ENCODE data around the gene NEURL1B.
A peak's percentile ranks its signal among the peaks of the same experiment; 100 is the strongest.

Gene NEURL1B

DNA sequence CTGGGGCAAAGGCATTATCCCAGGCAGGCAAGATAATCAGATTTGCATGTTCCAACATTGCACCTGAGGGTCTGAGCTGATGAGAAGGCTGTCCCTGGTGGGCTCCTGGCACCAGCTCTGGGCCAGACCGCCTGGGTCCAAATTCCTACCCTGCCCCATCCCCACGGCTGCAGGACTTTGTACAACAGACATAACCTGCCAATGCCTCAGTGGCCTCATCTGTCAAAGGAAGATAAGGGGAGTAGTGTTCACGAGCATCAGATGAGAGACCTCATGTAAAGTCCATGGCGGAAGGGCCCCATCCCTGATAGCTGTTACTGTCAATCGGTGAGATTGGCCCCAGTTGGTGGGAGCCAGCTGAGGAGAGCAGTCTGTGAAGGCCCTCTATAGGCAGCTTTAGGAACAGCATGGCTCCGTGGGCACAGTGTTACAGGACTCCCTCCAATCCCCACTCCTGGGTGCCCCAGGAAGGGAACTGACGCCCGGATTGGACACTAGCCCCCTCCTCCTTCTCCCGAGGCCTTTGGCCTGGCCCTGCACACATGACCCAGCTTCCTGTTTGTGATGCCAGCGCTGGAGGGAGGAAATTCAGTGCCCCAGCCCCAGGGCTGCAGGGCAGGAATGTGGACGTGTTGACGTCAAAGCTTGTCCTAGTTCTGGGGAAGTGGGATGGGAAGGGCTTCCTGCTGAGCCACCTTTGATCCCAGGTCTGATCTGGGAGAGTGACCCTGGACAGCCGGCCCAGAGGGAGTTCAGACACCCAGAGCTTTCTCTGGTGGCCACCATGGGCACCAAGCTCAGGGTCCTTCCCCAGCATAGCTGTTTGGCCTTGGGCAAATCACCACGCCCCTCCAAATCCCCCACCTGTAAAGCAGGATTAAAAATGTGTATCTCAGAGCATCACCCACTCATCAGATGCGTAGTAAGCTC is 73.7 kb downstream of the NEURL1B start:
- DNase-seq (ENCODE audit: low read depth), result peak; percentile 51

DNA sequence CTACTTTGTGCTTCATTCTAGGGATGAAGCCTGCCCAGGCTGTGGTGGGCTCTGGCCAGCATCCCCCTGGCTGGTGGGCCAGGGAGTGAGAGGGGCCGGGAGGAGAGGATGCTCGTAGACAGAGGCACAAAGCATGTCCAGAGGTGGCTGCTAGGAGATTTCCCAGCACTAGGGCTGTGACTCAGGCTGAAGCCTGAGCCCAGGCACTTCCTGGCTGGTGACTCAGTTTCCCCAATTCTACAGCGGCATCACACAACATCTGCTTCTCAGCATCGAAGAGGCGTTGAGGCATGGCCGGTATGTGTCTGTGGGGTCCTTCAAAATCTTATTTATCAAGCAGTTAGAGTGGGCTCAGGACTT is 74.3 kb downstream of the NEURL1B start:
- no peak for DNase-seq (ENCODE audit: low read depth)

DNA sequence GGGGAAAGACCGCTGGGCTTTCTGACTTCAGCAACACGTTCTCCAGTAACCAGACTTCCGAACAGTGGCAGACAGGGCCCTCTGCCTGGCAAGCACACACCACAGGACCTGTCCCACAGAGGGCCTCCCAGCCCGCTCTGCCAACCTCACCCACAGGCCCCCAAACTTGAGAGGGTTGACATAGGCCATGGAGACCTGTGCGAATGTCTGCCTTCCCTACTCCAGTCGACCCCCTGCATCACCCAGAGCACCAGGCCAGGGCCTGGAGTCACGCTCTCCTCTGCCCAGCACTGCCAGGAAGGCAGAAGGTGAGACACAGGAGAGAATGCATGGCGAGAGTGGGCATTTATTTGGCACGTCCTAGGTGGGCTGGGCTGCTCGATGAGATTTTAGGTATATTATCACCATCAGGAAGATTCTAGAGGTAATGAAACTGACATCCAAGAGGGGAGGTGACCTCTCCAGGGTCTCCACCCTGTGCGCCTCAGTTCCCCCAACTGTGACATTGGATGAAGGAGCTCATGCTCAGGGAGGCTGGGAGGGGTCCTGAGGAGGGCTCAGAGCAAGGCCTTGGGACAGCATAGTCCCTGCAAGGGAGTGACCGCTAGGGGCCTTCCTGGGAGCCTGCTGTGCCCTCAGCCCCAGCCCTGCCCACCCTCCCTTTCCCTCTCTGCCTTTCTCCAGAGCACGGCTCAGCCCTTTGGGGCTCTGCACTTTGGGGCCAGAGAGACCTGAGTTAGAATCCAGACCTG is 75.0 kb downstream of the NEURL1B start:
- no peak for DNase-seq (ENCODE audit: low read depth)

DNA sequence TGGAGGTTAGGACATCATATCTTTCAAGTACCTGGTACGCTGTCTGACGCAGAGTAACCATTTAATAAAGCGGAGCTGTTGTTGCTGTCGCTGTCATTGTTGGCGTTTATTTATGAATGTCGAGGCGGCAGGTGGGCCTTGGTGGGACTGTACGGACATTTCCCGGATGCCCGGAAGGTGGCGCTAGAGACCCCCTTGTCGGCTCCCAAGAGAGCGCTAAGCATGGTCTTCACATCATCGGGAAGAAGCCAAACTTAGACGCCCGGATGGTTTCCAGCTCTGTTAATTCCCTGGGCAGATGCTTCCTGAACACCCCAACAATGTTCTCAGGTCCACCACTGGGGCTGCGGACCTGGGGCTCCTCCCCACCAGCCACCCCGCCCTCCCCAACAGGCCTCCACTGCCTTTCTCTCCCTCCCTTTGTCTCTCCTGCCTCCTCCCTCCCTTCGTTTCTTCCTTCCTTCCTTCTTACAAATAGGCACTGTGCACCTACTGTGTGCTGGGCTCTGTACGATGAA is 75.8 kb downstream of the NEURL1B start:
- peak; percentile 75 for DNase-seq (ENCODE audit: low read depth)

DNA sequence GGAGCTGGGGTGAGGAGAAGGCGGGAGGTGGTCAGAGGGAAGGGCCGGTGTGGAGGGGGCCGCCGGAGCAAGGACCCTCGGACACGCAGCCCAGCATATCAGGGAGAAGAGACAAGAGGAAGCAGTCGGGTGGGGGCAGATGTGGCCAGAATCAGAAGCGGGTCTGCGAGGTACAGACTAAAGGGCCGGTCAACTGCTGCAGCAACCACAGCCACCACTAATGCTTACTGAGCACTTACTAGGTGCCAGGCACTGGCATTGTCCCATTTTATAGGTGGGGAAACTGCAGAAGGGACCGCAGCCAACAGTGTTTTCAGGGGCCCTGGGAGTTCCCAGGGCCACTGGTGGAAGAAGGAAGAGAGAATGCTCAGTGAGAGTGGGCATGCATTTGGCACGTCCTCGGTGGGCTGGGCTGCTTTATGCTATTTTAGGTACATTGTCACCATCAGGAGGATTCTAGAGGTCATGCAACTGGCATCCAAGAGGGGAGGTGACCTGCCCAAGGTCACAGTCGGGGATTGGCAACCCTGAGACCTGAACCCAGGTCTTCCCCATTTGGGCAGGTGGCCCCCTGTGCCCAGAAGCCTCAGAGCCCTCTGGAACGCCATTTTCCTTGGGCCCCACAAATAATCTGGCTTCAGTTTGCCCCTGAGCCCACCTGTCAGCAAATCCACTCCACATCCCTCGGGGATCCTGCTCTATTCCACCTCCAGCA is 76.6 kb downstream of the NEURL1B start:
- no peak for DNase-seq (ENCODE audit: low read depth)

DNA sequence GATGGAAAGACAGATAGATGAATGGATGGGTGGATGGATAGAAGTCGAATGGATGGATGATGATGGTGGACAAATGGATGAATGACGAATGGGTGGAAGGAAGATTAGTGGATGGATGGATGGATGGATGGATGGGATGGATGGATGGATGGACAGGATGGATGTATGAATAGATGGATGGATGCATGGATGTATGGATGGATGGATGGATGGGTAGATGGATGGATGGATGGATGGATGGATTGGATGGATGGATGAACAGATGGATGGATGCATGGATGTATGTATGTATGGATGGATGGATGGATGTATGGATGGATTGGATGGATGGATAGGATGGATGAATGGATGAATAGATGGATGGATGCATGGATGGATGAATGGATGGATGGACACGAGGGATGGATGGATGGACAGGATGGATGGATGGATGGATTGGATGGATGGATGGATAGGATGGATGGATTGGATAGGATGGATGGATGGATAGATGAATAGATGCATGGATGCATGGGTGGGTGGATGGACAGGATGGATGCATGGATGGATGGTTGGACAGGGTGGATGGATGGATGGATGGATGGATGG is 77.6 kb downstream of the NEURL1B start:
- DNase-seq (ENCODE audit: low read depth), result no peak

DNA sequence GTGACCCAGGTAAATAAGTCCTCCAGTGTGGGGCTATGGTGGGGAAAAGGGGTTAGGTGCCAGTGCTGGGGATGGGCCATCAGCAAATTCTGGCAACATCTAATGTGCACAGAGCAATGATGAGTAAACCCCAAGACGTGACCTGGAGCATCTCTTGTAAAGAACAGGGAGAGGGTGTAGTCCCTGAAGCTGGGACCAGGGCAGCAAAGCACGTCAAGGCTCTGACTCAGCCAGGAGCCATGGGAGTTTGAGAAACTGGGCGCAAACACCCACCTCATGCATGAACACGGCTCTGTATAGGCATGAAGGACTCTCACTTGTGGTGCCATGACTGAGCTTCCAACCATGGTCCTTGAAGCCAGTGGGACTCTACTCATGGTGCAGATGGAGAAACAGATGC is 78.1 kb downstream of the NEURL1B start:
- no peak for DNase-seq (ENCODE audit: low read depth)

DNA sequence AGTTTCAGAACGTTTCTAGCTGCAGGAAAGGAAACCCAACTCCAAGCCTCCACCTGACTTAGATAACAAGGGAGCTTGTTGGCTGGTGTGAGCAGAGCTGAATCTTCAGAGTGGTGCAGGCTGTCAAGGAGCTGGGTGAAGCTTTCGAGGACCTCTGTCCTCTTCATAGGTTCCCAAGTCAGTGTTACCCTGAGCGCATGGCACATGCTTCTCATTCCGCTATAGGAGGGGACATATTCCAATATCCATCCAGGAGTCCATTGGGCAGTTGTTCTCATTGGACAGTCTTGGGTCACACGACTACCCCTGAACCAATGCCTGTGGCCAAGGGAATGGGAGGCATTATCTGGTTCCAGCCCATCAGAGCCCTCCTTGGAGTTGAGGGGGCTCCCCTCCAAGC is 79.6 kb downstream of the NEURL1B start:
- DNase-seq (ENCODE audit: low read depth), result no peak

DNA sequence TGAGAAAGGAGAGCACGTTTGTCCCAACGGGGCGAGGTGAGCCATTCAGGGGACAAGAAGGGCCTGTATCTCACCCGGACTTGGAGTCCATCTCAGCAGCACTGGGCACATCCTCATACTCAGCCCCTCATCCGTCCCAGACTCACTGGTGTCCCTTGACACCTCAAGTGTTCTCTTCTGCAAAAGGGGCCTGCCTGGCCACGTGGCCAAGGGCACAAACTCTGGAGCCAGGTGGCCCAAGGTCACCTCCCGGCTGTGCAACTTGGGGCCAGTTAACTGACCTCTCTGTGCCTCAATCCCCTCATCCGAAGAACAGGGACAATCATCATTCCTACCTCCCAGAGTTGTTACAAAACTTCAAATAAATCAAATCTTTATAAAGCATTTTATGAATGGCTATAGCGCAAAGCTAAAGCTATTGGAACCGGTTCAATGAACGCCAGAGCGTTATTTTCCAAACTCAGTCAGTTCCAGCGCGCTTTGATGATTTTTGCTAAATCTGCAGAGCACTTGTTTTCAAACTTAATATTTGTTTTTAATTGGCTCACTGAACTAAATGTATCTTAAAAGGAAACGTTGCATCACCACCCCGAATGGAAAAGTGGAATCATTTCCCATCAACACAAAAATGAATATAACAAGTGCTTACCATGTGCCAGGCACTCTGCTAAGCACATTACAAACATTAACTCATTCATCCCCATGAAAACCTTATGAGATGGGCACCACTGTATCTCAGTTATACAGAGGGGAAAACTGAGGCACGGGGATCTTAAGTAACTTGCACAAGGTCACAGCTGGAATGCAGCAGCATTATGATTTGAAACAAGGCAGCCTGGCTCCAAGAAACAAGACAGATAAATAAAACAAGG is 80.6 kb downstream of the NEURL1B start:
- no peak for DNase-seq (ENCODE audit: low read depth)

DNA sequence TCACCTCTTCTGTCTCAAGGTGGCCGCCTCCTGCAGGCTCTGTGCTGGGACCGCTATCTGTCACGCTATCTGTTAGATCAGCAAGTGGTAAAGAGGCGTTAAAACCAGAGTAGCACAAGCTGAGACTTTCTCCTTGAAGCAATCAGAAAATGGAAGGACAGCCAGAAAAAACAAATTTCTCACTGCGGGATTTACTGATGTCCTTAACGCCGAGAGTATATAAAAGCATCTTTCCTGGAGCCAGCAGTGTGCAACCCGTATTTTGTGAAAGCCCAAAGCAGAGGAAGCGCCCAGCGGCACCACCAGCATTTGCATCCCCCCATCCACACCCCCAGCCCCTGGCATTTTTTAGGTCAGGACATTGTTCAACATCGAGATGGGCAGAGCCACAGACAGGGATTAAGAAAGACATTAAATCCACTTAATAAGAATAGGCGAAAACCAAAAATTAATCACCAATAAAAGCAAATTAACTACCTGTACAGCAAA is 81.3 kb downstream of the NEURL1B start:
- no peak for DNase-seq (ENCODE audit: low read depth)

DNA sequence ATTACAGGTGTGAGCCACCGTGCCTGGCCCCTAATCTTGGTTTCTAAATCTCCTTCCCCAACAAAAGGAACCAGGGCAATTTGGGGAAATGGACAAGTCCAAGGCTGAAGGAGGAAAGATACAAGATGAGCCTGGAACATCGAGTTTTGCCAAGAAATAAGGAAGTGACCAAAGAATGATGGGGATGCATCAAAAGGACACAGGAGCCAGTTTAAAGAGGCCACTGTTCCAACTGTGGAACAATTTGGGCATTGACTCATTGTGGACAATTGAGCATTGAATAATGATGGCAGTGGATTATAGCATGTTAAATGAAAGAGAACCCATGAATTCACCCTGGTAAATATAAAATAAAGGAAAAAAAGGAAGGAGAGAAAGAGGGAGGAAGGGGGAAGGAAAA is 82.4 kb downstream of the NEURL1B start:
- DNase-seq (ENCODE audit: low read depth), result no peak

DNA sequence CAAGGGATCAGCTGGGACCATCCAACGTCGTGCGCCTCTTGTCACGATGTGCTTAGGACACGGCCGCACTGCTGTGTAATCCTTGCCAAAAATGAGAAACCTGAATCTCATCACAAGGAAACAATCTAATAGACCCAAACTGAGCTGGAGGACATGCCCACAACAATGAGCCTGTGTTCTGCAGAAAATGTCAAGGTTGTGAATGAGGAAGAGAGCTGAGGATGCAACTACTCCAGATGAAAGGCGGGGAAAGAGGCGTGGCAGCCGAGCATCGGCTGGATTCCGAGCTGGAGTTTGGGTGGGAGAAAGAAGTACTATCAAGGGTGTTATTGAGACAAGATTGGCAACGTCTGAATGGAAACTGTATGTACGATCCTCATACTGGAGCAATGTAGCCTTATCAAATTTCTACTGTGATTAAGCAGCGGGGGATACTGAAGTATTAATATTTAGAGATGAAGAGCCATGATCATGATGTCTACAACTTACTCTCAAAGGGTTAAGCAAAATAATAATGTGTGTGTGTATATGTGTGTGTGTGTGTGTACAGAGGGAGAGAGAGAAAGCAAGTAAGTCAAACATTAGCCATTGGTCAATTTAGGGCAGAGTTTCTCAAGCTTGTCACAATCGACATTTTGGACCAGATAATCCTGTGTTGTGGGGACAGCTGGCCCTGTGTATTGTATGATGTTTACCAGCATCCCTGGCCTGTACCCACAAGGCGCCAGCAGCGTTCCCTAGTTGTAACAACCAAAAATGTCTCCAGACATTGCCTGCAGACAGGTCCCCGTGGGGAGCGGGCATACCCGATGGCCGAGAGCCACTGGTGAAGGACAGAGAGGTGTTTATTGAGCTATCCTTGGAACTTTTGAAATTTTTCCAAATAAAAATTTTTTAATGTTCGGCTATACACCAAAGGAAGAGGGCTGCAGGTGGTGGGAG is 83.5 kb downstream of the NEURL1B start:
- DNase-seq (ENCODE audit: low read depth), result no peak

DNA sequence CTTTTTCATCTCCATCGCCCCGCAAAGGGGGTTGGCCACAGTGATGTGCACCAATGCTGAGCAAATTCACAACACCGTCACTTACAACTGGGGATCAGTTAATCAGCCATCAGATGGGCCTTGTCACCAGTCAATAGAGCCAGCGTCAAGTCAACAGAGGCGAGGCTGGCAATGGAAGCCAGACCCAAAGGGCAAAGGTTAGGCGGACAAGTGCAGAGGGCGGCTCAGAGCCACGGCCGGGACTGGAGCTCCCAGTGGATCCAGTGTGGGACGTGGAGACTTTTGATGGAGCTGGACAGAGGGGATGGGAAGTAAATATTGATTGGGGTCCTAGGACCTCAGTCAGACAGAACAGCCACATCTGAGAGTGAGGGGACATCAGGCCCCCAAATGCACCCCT is 84.2 kb downstream of the NEURL1B start:
- no peak for DNase-seq (ENCODE audit: low read depth)

DNA sequence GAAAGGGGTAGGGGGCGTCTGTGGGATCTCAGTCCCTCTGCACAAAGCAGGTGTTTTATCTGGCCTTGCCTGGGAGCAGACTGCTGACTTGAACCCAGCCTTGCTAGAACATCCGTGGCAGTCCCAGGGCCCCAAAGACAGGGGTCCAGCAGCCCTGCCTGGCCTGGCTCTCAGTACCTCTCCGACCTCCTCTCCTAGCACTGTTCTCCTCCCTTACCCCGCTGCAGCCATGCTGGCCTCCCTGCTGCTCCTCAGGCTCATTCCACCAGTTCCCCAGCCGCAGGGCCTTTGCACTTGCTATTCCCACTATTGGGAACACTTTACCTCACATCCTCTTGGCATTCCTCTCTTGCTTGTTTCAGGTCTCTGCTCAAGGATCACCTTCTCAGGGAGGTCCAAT is 84.7 kb downstream of the NEURL1B start:
- DNase-seq (ENCODE audit: low read depth), result no peak

DNA sequence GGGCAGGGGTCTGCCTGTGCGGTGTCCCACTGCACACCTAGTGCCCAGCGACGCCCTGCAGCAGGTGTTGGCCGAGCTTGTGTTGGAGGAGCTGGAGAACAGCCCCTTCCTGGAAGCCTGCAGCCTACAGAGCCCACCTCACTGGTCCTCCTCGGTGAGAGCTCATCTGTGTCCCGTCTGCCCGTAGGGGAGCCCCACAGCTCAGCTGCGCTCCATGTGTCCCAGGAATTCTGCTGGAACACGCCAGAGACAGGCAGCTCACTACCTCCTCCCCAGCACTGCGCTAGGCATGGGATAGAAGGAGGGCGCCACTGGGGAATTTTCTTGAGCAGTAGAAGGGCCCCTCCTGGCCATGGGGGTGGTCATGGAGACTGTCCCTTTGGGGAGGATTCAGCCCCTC is 85.9 kb downstream of the NEURL1B start:
- no peak for DNase-seq (ENCODE audit: low read depth)

DNA sequence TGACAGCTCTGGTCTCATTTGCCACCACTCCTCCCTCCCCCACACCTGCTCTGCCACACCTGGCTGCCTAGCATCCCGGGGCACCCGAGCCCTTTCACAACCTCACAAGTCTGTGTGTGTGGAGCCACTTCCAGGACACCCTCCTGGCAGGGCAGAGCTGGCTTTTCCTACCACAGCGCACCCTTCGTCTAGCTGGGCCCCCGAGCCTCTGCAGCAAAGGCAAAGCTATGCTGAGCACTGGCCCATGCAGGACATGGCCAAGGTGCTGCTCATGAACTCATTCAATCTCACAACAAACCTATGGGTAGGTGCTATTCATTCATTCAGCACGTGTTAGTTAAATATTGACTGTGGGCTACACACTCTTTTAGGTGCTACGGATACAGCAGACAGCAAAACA is 86.5 kb downstream of the NEURL1B start:
- DNase-seq (ENCODE audit: low read depth), result no peak

DNA sequence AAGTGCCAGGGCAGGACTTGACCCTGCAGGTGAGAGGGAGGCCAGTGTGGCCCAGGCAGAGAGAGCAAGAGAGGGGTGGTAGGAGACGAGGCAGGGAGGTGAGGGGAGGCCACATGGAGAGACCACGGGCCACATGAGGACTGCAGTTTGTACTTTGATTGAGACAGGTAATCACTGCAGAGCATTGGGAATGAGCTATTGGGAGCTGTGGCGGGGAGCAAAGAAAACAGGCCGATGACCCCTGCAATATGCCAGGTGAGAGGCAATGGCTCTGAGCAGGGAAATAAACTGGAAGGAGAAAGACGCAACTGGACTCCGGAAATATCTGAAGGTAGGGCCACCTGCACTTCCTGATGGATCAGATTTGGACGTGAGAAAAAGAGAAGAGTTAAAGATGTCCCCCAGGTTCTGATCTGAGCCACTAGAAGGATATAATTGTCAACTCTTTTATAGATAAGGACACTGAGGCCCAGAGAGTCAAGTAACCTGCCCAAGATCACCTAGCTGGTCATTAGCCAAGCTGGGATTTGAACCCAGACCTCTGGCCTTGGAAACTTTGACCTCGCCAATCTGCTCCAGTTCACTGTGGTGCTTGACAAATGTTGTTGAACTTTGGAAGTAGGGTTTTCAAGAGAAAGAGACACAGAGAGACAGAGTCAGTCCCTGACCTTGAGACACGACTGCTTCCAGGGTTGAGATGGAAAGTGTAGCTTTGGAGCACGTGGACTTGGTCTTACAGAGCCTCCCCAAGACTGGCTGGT is 87.6 kb downstream of the NEURL1B start:
- no peak for DNase-seq (ENCODE audit: low read depth)

DNA sequence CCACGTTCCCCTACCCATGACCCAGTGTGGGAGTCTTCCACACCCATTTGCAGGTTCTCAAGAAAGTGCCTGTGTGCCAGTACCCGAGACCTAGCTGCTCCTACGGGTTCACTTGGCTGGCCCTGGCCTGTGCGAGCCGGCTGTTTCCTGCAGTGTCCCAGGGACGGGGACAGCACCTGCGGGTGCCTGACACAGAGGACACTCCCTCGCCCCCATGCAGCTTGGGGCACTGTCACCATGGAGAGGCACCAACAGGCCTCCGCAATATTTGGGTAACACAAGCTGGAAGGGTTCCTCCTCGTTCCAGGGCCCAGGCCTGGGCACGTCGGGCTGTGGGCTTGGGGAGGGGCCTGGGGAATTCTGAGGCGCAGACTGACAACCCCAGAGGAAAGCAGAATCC is 88.5 kb downstream of the NEURL1B start:
- no peak for DNase-seq (ENCODE audit: low read depth)

DNA sequence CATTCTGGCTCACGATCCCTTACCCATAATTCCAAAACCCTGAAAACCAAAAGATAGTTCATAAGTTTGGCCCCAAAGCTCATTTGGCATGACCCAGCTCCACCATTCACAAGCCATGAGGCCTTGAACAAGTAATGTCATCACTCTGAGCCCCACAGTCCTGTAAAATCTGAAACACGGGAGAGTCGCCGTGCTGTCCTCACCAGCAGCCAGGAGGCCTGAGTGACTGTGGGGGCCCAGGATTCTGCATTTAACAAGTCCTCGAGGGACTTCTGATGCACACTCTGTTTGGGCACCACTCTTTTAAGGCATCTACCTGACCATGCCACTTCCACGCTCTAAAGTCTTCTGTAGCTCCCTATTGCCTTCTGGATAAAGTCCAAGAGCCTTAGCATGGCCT is 89.2 kb downstream of the NEURL1B start:
- no peak for DNase-seq (ENCODE audit: low read depth)

Data from T follicular helper cell (primary cell).